GM13977 (cell line): Measurements from ENCODE around the gene COL4A2.
A peak's percentile ranks its signal among the peaks of the same experiment; 100 is the strongest.
"Not testable (repeated sequence)": the region's sequence is repeated elsewhere in the genome, so short reads cannot be mapped to it uniquely, and the experiment has no call there.

ENCODE experiments used
- DNase-seq: peaks from one replicate; pipeline ENCODE4 v3.0.0; 2012; ENCODE audit warnings: low spot score
- CTCF ChIP-seq: IDR thresholded peaks from 2 replicates; pipeline ENCODE4 v1.5.1; 2012; ENCODE audit warnings: mild to moderate bottlenecking, control low read depth; ENCODE audit not compliant: insufficient read depth; ENCODE audit errors: extremely low read depth, missing control alignments
- in situ Hi-C: fragments of 300-500 bp; cut with MboI; formaldehyde crosslinking; loops from one replicate; pipeline ENCODE4 v1.12.0; 2022; ENCODE audit warnings: low sequenced_read_pairs, low pct_unique_long_range_greater_than_20kb, mixed read lengths, inconsistent platforms; ENCODE audit not compliant: unreplicated experiment

COL4A2 gene

DNA sequence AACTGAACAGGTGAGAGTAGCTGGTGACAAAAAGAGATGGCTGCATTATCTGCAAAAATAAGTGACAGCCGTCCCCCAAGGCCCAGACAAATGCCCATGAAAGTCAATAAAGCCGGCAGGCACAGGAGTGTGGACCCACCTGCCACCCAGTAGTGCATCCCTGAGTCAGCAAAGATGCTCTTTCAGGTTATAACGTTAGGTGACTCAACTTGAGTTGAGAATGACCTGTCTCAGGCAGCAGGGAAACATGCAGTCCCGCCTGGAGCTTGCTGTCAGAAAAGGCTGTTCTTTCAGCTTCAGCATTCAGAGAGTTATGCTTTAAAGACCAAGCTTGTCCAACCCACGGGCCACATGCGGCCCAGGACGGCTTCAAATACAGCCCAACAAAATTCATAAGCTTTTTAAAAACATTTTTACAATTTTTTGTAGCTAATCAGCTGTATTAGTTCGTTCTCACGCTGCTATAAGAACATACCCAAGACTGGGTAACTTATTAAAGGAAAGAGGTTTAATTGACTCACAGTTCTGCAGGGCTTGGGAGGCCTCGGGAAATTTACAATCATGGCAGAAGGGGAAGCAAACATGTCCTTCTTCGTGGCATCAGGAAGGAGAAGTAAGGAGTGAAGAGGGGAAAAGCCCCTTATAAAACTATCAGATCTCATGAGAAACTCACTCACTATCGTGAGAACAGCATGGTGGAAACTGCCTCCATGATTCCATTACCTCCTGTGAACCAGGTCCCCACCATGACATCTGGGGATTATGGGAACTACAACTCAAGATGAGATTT is 144.1 kb downstream of the COL4A2 start:
- TF ChIP-seq CTCF, result no peak
- in situ Hi-C loops, result loop anchor here (25.0 kb wide), 2 partner anchors 111 to 361 kb away; partner anchors contain the start of gene RAB20
- DNase-seq, result no peak

DNA sequence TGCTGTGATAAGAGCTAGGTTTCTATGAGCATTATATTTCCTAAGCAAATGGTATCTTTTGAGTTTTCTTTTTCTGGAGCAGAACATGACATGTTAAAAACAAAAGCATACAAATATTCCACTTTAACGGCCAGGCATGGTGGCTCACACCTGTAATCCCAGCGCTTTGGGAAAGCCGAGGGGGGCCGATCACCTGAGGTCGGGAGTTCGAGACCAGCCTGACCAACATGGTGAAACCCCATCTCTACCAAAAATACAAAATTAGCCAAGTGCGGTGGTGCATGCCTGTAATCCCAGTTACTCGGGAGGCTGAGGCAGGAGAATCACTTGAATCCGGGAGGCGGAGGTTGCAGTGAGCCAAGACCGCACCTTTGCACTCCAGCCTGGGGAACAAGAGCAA is 146.0 kb downstream of the COL4A2 start:
- in situ Hi-C loops, result loop anchor here (25.0 kb wide), 2 partner anchors 109 to 359 kb away; partner anchors contain the start of gene RAB20
- not testable (repeated sequence) for DNase-seq

- DNase-seq, result no peak
Observed at GRCh38 chr13:110453797-110454196, 146.7 kb downstream of the COL4A2 start.

GRCh38 chr13:110454227-110454859 is 147.3 kb downstream of the COL4A2 start:
- in situ Hi-C loops, result loop anchor here (25.0 kb wide), 2 partner anchors 108 to 358 kb away; partner anchors contain the start of gene RAB20
- no peak for DNase-seq
- no peak for TF ChIP-seq CTCF

More at GRCh38 chr13:110453797-110454196, 146.7 kb downstream of the COL4A2 start:
- in situ Hi-C loops, result loop anchor here (25.0 kb wide), 2 partner anchors 109 to 359 kb away; partner anchors contain the start of gene RAB20
- TF ChIP-seq CTCF, result no peak

DNA sequence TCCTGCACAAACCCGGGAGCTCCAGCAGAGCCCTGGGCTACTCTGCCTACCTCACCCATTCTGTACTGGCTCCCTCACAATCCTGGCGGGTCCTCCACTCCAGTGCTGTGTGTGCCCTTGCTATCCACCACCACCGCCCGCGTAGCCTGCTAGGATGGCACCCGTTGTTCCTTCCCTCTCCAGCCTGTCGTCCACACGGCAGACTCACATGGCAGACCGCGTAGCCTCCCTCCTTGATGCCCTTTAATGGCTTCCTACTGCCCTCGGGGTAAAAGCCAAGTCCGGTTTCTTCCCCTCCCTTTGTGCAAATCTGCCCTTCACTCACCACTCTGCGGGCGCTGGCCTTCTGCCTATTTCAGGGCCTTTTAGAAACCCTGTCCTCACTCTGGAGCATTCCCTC is 147.9 kb downstream of the COL4A2 start:
- DNase-seq, result no peak
- TF ChIP-seq CTCF, result no peak
- in situ Hi-C loops, result loop anchor here (25.0 kb wide), 2 partner anchors 107 to 357 kb away; partner anchors contain the start of gene RAB20

DNA sequence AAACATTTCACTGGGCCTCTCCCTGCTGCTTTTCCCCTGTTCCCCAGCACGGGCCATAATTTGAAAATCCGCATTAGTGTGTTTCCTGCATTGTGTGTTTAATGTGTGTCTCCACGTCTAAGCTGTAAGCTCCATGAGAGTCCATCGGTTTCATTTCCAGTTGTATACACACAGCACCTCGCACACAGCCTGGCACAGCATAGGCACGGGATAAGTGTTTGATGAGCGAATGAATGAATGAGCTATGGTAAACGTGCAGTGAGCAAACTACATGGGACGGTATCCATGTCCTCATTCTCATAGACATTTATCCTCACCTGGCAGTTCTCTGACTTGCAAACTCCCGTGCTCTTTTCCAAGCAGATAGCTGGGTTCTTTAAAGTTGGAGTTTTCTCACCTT is 148.4 kb downstream of the COL4A2 start:
- TF ChIP-seq CTCF, result no peak
- in situ Hi-C loops, result loop anchor here (25.0 kb wide), 2 partner anchors 107 to 357 kb away; partner anchors contain the start of gene RAB20
- DNase-seq, result no peak

DNA sequence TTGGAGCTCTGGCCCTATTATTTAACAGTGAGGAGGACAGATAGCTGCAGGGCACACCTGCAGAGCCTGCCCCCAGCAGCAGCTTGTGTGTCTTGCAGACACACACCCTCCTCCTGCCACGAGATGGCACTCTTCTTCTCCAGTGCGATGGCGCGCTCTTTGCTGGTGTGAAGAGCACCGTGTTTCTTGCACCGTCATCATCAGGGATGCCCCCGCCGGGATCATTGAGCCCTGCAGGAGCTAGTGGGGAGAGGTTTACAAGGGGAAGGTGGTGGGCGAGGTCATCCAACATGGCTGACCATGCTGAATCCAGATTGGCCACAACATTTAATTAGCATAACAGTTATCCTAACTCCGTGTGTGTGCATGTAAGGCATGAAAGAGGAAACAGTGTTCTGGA is 148.9 kb downstream of the COL4A2 start:
- peak; percentile 97 for TF ChIP-seq CTCF
- in situ Hi-C loops, result loop anchor here (25.0 kb wide), 2 partner anchors 106 to 356 kb away; partner anchors contain the start of gene RAB20
- DNase-seq, result peak; percentile 95
